Measurements from ENCODE around the gene TNNI3K. TPM values are rescaled to one million over a fixed set of nuclear protein-coding genes. Genes with fewer than 3 reads are reported as not detected.

Gene TNNI3K
- total RNA-seq, 1 experiment from 2014 or later, result 0.49 TPM

DNA sequence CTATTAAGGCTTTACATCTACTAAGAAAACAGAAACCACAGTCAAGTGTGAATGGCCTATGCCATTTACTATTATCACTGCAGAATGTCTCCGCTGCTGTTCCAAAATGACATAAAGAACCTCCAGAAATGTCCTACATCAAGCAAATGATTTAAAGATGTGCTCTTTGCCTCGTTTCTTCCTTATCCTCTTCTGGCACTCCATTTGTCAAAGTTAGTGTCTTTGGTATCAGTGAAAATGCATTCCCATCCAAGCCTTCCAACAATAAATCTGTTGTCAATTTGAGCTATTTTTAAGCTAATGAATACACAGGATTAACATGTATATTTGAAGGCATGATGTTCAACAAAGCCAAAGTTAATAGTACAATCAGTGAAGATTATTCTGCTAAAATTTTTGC lies 171.6 kb downstream of the TNNI3K start:
- Histone ChIP-seq H2AFZ (ENCODE audit: low read depth, low read length, poor library complexity, severe bottlenecking) (no peak overlapping the region), H3K4me1 (ENCODE audit: control insufficient read depth in 1 of 2, insufficient read depth in 2 of 2, low read length in 2 of 2) (no peaks in the 10 kb centered on the region), H3K9me3 (ENCODE audit: control insufficient read depth in 1 of 2, insufficient read depth in 1 of 2, low read depth in 1 of 2, low read length in 2 of 2) (no peaks in the 10 kb centered on the region), H3K4me3 (replicated peaks in 1 of 2; ENCODE audit: low read depth in 1 of 2, low read length in 2 of 2) (no peak overlapping the region), H3K4me2 (ENCODE audit: low read length) (no peak overlapping the region), H3K27me3 (ENCODE audit: insufficient read depth, low read length) (no peaks in the 10 kb centered on the region), H3K9me2 (ENCODE audit: insufficient read depth) (no peaks in the 10 kb centered on the region), H4K20me1 (ENCODE audit: insufficient read depth) (no peaks in the 10 kb centered on the region), H3K27ac (ENCODE audit: low read depth, low read length) (no peak overlapping the region), H3K79me2 (ENCODE audit: insufficient read depth, low read length) (no peaks in the 10 kb centered on the region), H3K9ac (ENCODE audit: low read length) (no peak overlapping the region), H3K36me3 (ENCODE audit: control insufficient read depth in 1 of 2, insufficient read depth in 2 of 2, low read length in 2 of 2) (no peaks in the 10 kb centered on the region)
- RAD21 ChIA-PET (ENCODE audit: low non-redundant PET in 1 of 2, low total read pairs in 2 of 2, uncharacterized antibody in 2 of 2, unreplicated experiment in 2 of 2), result no interaction called here
- no peak for TF ChIP-seq POLR2A (IDR thresholded peaks at IDR 0.05; ENCODE audit: borderline replicate concordance, extremely low read depth, insufficient read depth, insufficient read length)
- CTCF ChIA-PET, result no interaction called here
- POLR2A ChIA-PET, result no interaction called here
- no TSS peak for BruUV-seq (replicated peaks)
- intact Hi-C loops (cut with micrococcal nuclease), result no loop called here
- no peak for DNase-seq (ENCODE audit: low read depth, low spot score)
- ATAC-seq, result no peak

DNA sequence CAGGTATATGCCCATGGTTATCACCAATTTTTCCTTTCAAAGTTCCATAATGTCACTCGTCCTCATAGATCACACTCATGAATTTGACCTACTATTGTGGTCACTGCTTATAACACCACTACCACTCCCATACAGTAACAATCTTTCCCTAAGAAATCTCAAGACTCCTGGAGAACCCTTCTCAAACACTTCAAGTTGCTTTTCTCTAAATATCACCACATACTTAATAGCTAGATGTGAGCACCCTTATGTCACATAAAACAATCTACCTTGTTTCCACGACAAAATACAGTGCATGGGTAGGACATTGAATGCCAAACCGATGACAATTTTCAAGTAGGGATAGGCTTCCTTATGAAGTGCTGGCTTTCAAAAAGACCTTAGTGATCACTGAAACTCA lies 172.7 kb downstream of the TNNI3K start:
- Histone ChIP-seq H3K4me1 (ENCODE audit: control insufficient read depth in 1 of 2, insufficient read depth in 2 of 2, low read length in 2 of 2) (no peaks in the 10 kb centered on the region), H3K27me3 (ENCODE audit: insufficient read depth, low read length) (no peaks in the 10 kb centered on the region), H3K27ac (ENCODE audit: low read depth, low read length) (no peak overlapping the region), H3K9me3 (ENCODE audit: control insufficient read depth in 1 of 2, insufficient read depth in 1 of 2, low read depth in 1 of 2, low read length in 2 of 2) (no peaks in the 10 kb centered on the region), H3K9ac (ENCODE audit: low read length) (no peak overlapping the region), H3K4me2 (ENCODE audit: low read length) (no peak overlapping the region), H3K79me2 (ENCODE audit: insufficient read depth, low read length) (no peaks in the 10 kb centered on the region), H3K4me3 (replicated peaks in 1 of 2; ENCODE audit: low read depth in 1 of 2, low read length in 2 of 2) (no peak overlapping the region), H4K20me1 (ENCODE audit: insufficient read depth) (no peaks in the 10 kb centered on the region), H3K36me3 (ENCODE audit: control insufficient read depth in 1 of 2, insufficient read depth in 2 of 2, low read length in 2 of 2) (no peaks in the 10 kb centered on the region), H2AFZ (ENCODE audit: low read depth, low read length, poor library complexity, severe bottlenecking) (no peak overlapping the region), H3K9me2 (ENCODE audit: insufficient read depth) (no peaks in the 10 kb centered on the region)
- no peak for DNase-seq (ENCODE audit: low read depth, low spot score)
- POLR2A ChIA-PET, result no interaction called here
- no TSS peak for BruUV-seq (replicated peaks)
- intact Hi-C loops (cut with micrococcal nuclease), result no loop called here
- CTCF ChIA-PET, result no interaction called here
- TF ChIP-seq SP1 (IDR thresholded peaks at IDR 0.05; ENCODE audit: low read depth) (no peak), ZFX (IDR thresholded peaks at IDR 0.05) (no peak), CEBPB (IDR thresholded peaks at IDR 0.05; ENCODE audit: low read depth) (no peak)
- ATAC-seq, result no peak
- RAD21 ChIA-PET (ENCODE audit: low non-redundant PET in 1 of 2, low total read pairs in 2 of 2, uncharacterized antibody in 2 of 2, unreplicated experiment in 2 of 2), result no interaction called here

DNA sequence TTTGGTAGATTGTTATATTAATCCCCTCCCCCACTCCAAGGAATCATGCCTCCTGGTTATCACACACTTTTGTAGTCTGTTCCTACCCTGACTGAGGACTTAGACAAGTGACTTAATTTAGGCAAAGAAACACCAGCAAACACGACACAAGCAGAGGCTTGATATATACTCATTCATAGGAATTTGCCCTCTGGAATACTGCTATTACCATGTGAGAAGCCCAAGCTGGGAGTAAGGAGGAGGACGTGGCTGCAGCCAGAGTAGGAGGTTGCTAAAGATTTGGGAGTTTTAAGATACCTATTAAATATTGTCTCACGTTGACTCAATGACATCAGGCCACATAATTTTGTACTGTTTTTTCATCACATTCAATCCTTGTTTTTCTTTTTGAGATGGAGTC lies 177.1 kb downstream of the TNNI3K start:
- H3K4me1 ChIP-seq (ENCODE audit: control insufficient read depth in 1 of 2, insufficient read depth in 2 of 2, low read length in 2 of 2), result no peaks in the 10 kb centered on the region
- TF ChIP-seq ZNF274 (IDR thresholded peaks at IDR 0.05; ENCODE audit: low read depth, low read length) (no peak), SRF (IDR thresholded peaks at IDR 0.05; ENCODE audit: low read depth) (no peak), TCF7L2 (IDR thresholded peaks at IDR 0.05; ENCODE audit: borderline replicate concordance, extremely low read depth, insufficient read depth, insufficient read length) (no peak), YY1 (IDR thresholded peaks at IDR 0.05; ENCODE audit: extremely low read depth, insufficient replicate concordance, low read depth, low read length) (no peak)
- TF ChIP-seq, protein P1, sequence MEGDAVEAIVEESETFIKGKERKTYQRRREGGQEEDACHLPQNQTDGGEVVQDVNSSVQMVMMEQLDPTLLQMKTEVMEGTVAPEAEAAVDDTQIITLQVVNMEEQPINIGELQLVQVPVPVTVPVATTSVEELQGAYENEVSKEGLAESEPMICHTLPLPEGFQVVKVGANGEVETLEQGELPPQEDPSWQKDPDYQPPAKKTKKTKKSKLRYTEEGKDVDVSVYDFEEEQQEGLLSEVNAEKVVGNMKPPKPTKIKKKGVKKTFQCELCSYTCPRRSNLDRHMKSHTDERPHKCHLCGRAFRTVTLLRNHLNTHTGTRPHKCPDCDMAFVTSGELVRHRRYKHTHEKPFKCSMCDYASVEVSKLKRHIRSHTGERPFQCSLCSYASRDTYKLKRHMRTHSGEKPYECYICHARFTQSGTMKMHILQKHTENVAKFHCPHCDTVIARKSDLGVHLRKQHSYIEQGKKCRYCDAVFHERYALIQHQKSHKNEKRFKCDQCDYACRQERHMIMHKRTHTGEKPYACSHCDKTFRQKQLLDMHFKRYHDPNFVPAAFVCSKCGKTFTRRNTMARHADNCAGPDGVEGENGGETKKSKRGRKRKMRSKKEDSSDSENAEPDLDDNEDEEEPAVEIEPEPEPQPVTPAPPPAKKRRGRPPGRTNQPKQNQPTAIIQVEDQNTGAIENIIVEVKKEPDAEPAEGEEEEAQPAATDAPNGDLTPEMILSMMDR (IDR thresholded peaks at IDR 0.05 in 2 of 3, conservative IDR thresholded peaks at IDR 0.05 in 1 of 3; ENCODE audit: borderline replicate concordance in 1 of 3, insufficient read depth in 1 of 3, low read depth in 2 of 3, low read length in 2 of 3), result no peak
- TF ChIP-seq, protein P2, sequence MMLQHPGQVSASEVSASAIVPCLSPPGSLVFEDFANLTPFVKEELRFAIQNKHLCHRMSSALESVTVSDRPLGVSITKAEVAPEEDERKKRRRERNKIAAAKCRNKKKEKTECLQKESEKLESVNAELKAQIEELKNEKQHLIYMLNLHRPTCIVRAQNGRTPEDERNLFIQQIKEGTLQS (IDR thresholded peaks at IDR 0.05), result no peak
- TF ChIP-seq, protein P3, sequence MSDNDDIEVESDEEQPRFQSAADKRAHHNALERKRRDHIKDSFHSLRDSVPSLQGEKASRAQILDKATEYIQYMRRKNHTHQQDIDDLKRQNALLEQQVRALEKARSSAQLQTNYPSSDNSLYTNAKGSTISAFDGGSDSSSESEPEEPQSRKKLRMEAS (IDR thresholded peaks at IDR 0.05), result no peak

More for the DNA sequence above, 177.1 kb downstream of the TNNI3K start:
- Histone ChIP-seq H4K20me1 (ENCODE audit: insufficient read depth) (no peaks in the 10 kb centered on the region; the same call in 1 of the 2 replicates), H3K36me3 (ENCODE audit: control insufficient read depth in 1 of 2, insufficient read depth in 2 of 2, low read length in 2 of 2) (no peaks in the 10 kb centered on the region), H3K27me3 (ENCODE audit: insufficient read depth, low read length) (0 out of 2 replicates have a peak, but pooled peaks cover 8% of the 10 kb centered on the region), H3K9me2 (ENCODE audit: insufficient read depth) (no peaks in the 10 kb centered on the region), H3K27ac (ENCODE audit: low read depth, low read length) (no peak overlapping the region), H3K79me2 (ENCODE audit: insufficient read depth, low read length) (no peaks in the 10 kb centered on the region), H3K4me3 (replicated peaks in 1 of 2; ENCODE audit: low read depth in 1 of 2, low read length in 2 of 2) (no peak overlapping the region), H3K9ac (ENCODE audit: low read length) (no peak overlapping the region), H2AFZ (ENCODE audit: low read depth, low read length, poor library complexity, severe bottlenecking) (no peak overlapping the region), H3K4me2 (ENCODE audit: low read length) (no peak overlapping the region), H3K9me3 (ENCODE audit: control insufficient read depth in 1 of 2, insufficient read depth in 1 of 2, low read depth in 1 of 2, low read length in 2 of 2) (no peaks in the 10 kb centered on the region)
- POLR2A ChIA-PET, result no interaction called here
- RAD21 ChIA-PET (ENCODE audit: low non-redundant PET in 1 of 2, low total read pairs in 2 of 2, uncharacterized antibody in 2 of 2, unreplicated experiment in 2 of 2), result no interaction called here
- BruUV-seq (replicated peaks), result no TSS peak
- intact Hi-C loops (cut with micrococcal nuclease), result no loop called here
- CTCF ChIA-PET, result no interaction called here
- DNase-seq (ENCODE audit: low read depth, low spot score) (no peak), ATAC-seq (no peak)
